Measurements from ENCODE around the gene HOXA6.

The HOXA6 gene

GRCh38 chr7:27187475-27188385 lies 40.2 kb upstream of the HOXA6 start:
- no peak overlapping the region for H3K4me3 ChIP-seq (replicated peaks; ENCODE audit: low read depth, low read length)
- no peak for DNase-seq (ENCODE audit: low read depth)
- no peak for TF ChIP-seq CTCF (IDR thresholded peaks at IDR 0.05; ENCODE audit: low read length, missing control alignments)

- DNase-seq (ENCODE audit: low read depth) = no peak
- TF ChIP-seq CTCF (IDR thresholded peaks at IDR 0.05; ENCODE audit: low read length, missing control alignments) = no peak
- no peak overlapping the region for H3K4me3 ChIP-seq (replicated peaks; ENCODE audit: low read depth, low read length)
Observed at GRCh38 chr7:27186668-27187474, 39.3 kb upstream of the HOXA6 start.

GRCh38 chr7:27185854-27186667 lies 38.5 kb upstream of the HOXA6 start:
- no peak for DNase-seq (ENCODE audit: low read depth)
- TF ChIP-seq CTCF (IDR thresholded peaks at IDR 0.05; ENCODE audit: low read length, missing control alignments) = no peak
- no peak overlapping the region for H3K4me3 ChIP-seq (replicated peaks; ENCODE audit: low read depth, low read length)

GRCh38 chr7:27185013-27185853 lies 37.7 kb upstream of the HOXA6 start, which contains the start of gene HOXA11:
TSS of gene HOXA11 (minus strand) at chr7:27185232. CDS start at chr7:27185144, 88 bp downstream.
- peak within 1 kb of the TSS; percentile 25 for H3K4me3 ChIP-seq (replicated peaks; ENCODE audit: low read depth, low read length)
- DNase-seq (ENCODE audit: low read depth) = peak; percentile 25
- no peak for TF ChIP-seq CTCF (IDR thresholded peaks at IDR 0.05; ENCODE audit: low read length, missing control alignments)

- peak; percentile 13 for DNase-seq (ENCODE audit: low read depth)
- peak overlapping the region; percentile 25 for H3K4me3 ChIP-seq (replicated peaks; ENCODE audit: low read depth, low read length)
Observed at GRCh38 chr7:27184337-27185012, 36.9 kb upstream of the HOXA6 start.

More at GRCh38 chr7:27184337-27185012, 36.9 kb upstream of the HOXA6 start:
- TF ChIP-seq CTCF (IDR thresholded peaks at IDR 0.05; ENCODE audit: low read length, missing control alignments) = no peak

All from fibroblast of pulmonary artery (primary cell).